ENCODE data around the gene CDH4. TPM values are rescaled to one million over a fixed set of nuclear protein-coding genes. Genes with fewer than 3 reads are reported as not detected.
A peak's percentile ranks its signal among the peaks of the same experiment; 100 is the strongest.

CDH4 gene
- total and polyA plus RNA-seq, 2 of the 13 experiments (the other 11 are each of a cell fraction or from before 2014, with no cell fraction given) = not detected

DNA sequence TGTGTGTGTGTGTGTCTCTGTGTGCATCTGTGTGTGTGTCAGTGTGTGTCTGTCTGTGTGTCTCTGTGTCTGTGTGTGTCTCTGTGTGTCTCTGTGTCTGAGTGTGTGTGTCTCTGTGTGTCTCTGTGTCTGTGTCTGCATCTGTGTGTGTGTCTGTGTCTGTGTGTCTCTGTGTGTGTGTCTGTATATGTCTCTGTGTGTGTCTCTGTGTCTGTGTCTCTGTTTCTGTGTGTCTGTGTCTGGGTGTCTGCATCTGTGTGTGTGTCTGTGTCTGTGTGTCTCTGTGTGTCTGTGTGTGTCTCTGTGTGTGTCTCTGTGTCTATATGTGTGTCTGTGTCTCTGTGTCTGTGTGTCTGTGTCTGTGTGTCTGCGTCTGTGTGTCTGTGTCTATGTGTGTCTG is 605.8 kb downstream of the CDH4 start (continued):
- TF ChIP-seq ZNF407 (CRISPR knock-in tag; IDR thresholded peaks at IDR 0.05; ENCODE audit: not compliant biosample characterization) (no peak), LCORL (IDR thresholded peaks at IDR 0.05) (peak; percentile 53; the same call in 1 of the 2 replicates), LCORL (CRISPR knock-in tag; IDR thresholded peaks at IDR 0.05) (no peak), SALL2 (CRISPR knock-in tag; IDR thresholded peaks at IDR 0.05) (no peak), ZNF687 (CRISPR knock-in tag; IDR thresholded peaks at IDR 0.05) (no peak), KLF15 (CRISPR knock-in tag; IDR thresholded peaks at IDR 0.05; ENCODE audit: borderline replicate concordance) (no peak), CREB1 (IDR thresholded peaks at IDR 0.05) (peak; percentile 12; the same call in 1 of the 2 replicates), CREB1 (CRISPR knock-in tag; IDR thresholded peaks at IDR 0.05) (no peak), TOPORS (CRISPR knock-in tag; IDR thresholded peaks at IDR 0.05) (no peak)
- TF ChIP-seq, protein P1, sequence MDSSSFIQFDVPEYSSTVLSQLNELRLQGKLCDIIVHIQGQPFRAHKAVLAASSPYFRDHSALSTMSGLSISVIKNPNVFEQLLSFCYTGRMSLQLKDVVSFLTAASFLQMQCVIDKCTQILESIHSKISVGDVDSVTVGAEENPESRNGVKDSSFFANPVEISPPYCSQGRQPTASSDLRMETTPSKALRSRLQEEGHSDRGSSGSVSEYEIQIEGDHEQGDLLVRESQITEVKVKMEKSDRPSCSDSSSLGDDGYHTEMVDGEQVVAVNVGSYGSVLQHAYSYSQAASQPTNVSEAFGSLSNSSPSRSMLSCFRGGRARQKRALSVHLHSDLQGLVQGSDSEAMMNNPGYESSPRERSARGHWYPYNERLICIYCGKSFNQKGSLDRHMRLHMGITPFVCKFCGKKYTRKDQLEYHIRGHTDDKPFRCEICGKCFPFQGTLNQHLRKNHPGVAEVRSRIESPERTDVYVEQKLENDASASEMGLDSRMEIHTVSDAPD (CRISPR knock-in tag; IDR thresholded peaks at IDR 0.05) = no peak

Data from HepG2 (cell line).